Posterior vena cava (tissue), 2 donors: ENCODE results near the gene CDH22. TPM values are rescaled to one million over a fixed set of nuclear protein-coding genes. Genes with fewer than 3 reads are reported as not detected.

ENCODE experiments used
- DNase-seq: peaks from one replicate; pipeline ENCODE4 v3.0.0-alpha.2; 2020; ENCODE audit warnings: low spot score
- intact Hi-C, 2 donors: fragments of 100-400 bp; cut with DNase I; formaldehyde crosslinking; loops; one replicate each; pipeline versions ENCODE4 v1.14.1 to v1.14.2; 2022 to 2023
- total RNA-seq, 2 donors: library from RNA; stranded (reverse); fragmentation: NEBNext Ultra II Directional; extraction: Animal tissue kit (Norgen Biotek cat#: 25700); gene quantifications; one replicate each; pipeline ENCODE4 v1.2.1, GENCODE V29; 2021
- donor health status: DM: yes; HTN: yes; CAD: no.
- donor health status: DM: yes; HTN: yes; CAD: no.

Gene CDH22
- total RNA-seq, 2 donors from 2014 or later: 0.28 to 0.29 TPM

GRCh38 chr20:46346770-46347169 lies 38.5 kb upstream of the CDH22 start:
- intact Hi-C loops: loop anchor here in 1 of 2 donors (10.0 kb wide), 1 partner anchor 212 kb away; no protein-coding TSS in a partner anchor
- no peak for DNase-seq

- intact Hi-C loops: loop anchor here in 1 of 2 donors (5.0 to 10.0 kb wide), 2 partner anchors 210 to 1983 kb away; no protein-coding TSS in a partner anchor
- DNase-seq: no peak
Observed at GRCh38 chr20:46344488-46345162, 36.3 kb upstream of the CDH22 start.

- intact Hi-C loops: loop anchor here in 1 of 2 donors (5.0 to 10.0 kb wide), 2 partner anchors 209 to 1983 kb away; no protein-coding TSS in a partner anchor
- no peak for DNase-seq
Observed at GRCh38 chr20:46343975-46344357, 35.7 kb upstream of the CDH22 start.

- DNase-seq: no peak
- intact Hi-C loops: loop anchor here in 1 of 2 donors (5.0 to 10.0 kb wide), 2 partner anchors 209 to 1984 kb away; no protein-coding TSS in a partner anchor
Observed at GRCh38 chr20:46343348-46343974, 35.2 kb upstream of the CDH22 start.

- DNase-seq: no peak
- intact Hi-C loops: loop anchor here in 1 of 2 donors (5.0 to 10.0 kb wide), 2 partner anchors 208 to 1985 kb away; no protein-coding TSS in a partner anchor
Observed at GRCh38 chr20:46342451-46343347, 34.4 kb upstream of the CDH22 start.

- intact Hi-C loops: loop anchor here in 1 of 2 donors (5.0 to 10.0 kb wide), 2 partner anchors 207 to 1985 kb away; no protein-coding TSS in a partner anchor
- no peak for DNase-seq
Observed at GRCh38 chr20:46342010-46342378, 33.7 kb upstream of the CDH22 start.

GRCh38 chr20:46341074-46342009 lies 33.0 kb upstream of the CDH22 start:
- intact Hi-C loops: loop anchor here in 1 of 2 donors (5.0 to 10.0 kb wide), 2 partner anchors 207 to 1986 kb away; no protein-coding TSS in a partner anchor

GRCh38 chr20:46339037-46339436 lies 30.7 kb upstream of the CDH22 start:
- no peak for DNase-seq
- intact Hi-C loops: no loop called here

More at GRCh38 chr20:46341074-46342009, 33.0 kb upstream of the CDH22 start:
- no peak for DNase-seq

GRCh38 chr20:46336735-46337134 lies 28.4 kb upstream of the CDH22 start:
- DNase-seq: no peak
- intact Hi-C loops: no loop called here

GRCh38 chr20:46334303-46334904 lies 26.1 kb upstream of the CDH22 start:
- intact Hi-C loops: no loop called here
- DNase-seq: no peak

- DNase-seq: no peak
- intact Hi-C loops: no loop called here
Observed at GRCh38 chr20:46333161-46333991, 25.1 kb upstream of the CDH22 start.

- intact Hi-C loops: no loop called here
Observed at GRCh38 chr20:46332373-46333160, 24.3 kb upstream of the CDH22 start.

GRCh38 chr20:46331611-46332361 lies 23.5 kb upstream of the CDH22 start:
- intact Hi-C loops: no loop called here

More at GRCh38 chr20:46332373-46333160, 24.3 kb upstream of the CDH22 start:
- DNase-seq: no peak

GRCh38 chr20:46330831-46331371 lies 22.6 kb upstream of the CDH22 start:
- intact Hi-C loops: no loop called here
- DNase-seq: no peak

More at GRCh38 chr20:46331611-46332361, 23.5 kb upstream of the CDH22 start:
- DNase-seq: no peak

- no peak for DNase-seq
- intact Hi-C loops: no loop called here
Observed at GRCh38 chr20:46330072-46330763, 21.9 kb upstream of the CDH22 start.
